Measurements from ENCODE around the gene ATP13A3.

DNA sequence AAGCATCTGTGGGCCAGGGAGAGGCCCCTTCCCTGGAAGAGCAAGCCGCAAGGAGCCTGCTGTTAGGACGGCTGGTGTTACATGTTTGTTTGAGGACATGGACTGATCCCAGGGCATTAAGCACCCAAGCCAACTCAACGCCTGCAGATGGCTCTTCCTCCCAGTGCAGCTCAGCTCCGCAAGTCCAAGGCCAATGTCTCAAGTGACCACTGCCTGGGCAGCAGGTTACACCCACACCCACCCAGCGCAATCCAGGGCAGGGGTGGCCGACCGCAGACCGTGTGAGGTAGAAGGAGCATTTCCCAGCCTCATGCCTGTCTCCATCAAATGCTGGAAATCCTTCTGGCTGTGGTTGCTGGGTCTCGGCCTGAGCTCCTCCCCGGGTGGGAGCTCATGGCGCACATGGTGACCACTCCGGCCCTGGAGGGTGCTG is 102.2 kb downstream of the ATP13A3 start:
- TF ChIP-seq, protein P1, sequence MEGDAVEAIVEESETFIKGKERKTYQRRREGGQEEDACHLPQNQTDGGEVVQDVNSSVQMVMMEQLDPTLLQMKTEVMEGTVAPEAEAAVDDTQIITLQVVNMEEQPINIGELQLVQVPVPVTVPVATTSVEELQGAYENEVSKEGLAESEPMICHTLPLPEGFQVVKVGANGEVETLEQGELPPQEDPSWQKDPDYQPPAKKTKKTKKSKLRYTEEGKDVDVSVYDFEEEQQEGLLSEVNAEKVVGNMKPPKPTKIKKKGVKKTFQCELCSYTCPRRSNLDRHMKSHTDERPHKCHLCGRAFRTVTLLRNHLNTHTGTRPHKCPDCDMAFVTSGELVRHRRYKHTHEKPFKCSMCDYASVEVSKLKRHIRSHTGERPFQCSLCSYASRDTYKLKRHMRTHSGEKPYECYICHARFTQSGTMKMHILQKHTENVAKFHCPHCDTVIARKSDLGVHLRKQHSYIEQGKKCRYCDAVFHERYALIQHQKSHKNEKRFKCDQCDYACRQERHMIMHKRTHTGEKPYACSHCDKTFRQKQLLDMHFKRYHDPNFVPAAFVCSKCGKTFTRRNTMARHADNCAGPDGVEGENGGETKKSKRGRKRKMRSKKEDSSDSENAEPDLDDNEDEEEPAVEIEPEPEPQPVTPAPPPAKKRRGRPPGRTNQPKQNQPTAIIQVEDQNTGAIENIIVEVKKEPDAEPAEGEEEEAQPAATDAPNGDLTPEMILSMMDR (IDR thresholded peaks at IDR 0.05) = no peak
- no peak for TF ChIP-seq EP300 (IDR thresholded peaks at IDR 0.05)
